K562 (cell line): ENCODE results near the gene GFOD1. TPM values are rescaled to one million over a fixed set of nuclear protein-coding genes. Genes with fewer than 3 reads are reported as not detected.

Source experiments
- BRCA1 ChIP-seq, 2 experiments: fragments of 450-650 bp in 1 of 2; sonication (generic) in 1 of 2; formaldehyde crosslinking in 1 of 2; IDR thresholded peaks; 2 replicates each; pipeline versions ENCODE4 v1.5.0 to v1.6.1; 2017 to 2020; ENCODE audit warnings: mild to moderate bottlenecking in 1 of 2, missing genetic modification reagents in 1 of 2
- CLOCK ChIP-seq: fragments of 250-450 bp; sonication (Bioruptor Pico); IDR thresholded peaks from 2 replicates; pipeline ENCODE4 v1.4.0; 2020; ENCODE audit warnings: mild to moderate bottlenecking, moderate library complexity, borderline replicate concordance
- FOXP1 ChIP-seq: sonication (generic); formaldehyde crosslinking; IDR thresholded peaks from 2 replicates; pipeline ENCODE4 v1.8.0; 2022; ENCODE audit warnings: mild to moderate bottlenecking, missing genetic modification reagents
- PHB ChIP-seq: fragments of 250-450 bp; sonication (Bioruptor Pico); IDR thresholded peaks from 2 replicates; pipeline ENCODE4 v1.5.0; 2021
- PKNOX1 ChIP-seq: fragments of 450-650 bp; IDR thresholded peaks from 2 replicates; pipeline ENCODE4 v1.6.1; 2016
- SMARCA4 ChIP-seq: fragments of 450-650 bp; IDR thresholded peaks from 2 replicates; pipeline ENCODE4 v1.6.1; 2016
- SRF ChIP-seq, 2 experiments: fragments of 250-450, 450-650 bp in 1 of 2; sonication (Bioruptor Pico) in 1 of 2; sonication (generic) in 1 of 2; formaldehyde crosslinking; IDR thresholded peaks; 2 replicates each; pipeline versions ENCODE4 v1.5.0 to v1.5.1; 2020 to 2022; ENCODE audit warnings: mild to moderate bottlenecking in 1 of 2, missing genetic modification reagents in 1 of 2
- SUPT5H ChIP-seq: fragments of 450-650 bp; IDR thresholded peaks from 2 replicates; pipeline ENCODE4 v1.6.1; 2016
- ZNF318 ChIP-seq, 2 experiments: fragments of 450-650 bp; IDR thresholded peaks; 2 replicates each; pipeline ENCODE4 v1.6.1; 2016; ENCODE audit warnings: mild to moderate bottlenecking in 2 of 2, borderline replicate concordance in 1 of 2, low read depth in 1 of 2, moderate library complexity in 1 of 2
- ZNF354B ChIP-seq: fragments of 250-450 bp; sonication (Bioruptor Pico); IDR thresholded peaks from 2 replicates; pipeline ENCODE4 v1.4.0; 2020
- ZNF395 ChIP-seq: fragments of 200-800 bp; sonication (Bioruptor generic); IDR thresholded peaks from 2 replicates; pipeline ENCODE4 v1.6.1; 2017; ENCODE audit warnings: missing genetic modification characterization, missing compliant biosample characterization
- ZNF830 ChIP-seq: fragments of 250-450 bp; sonication (Bioruptor Pico); IDR thresholded peaks from 2 replicates; pipeline ENCODE4 v1.5.0; 2021; ENCODE audit warnings: mild to moderate bottlenecking
- polyA plus RNA-seq, 8 experiments: library from polyadenylated mRNA; depleted of rRNA in 4 of 8; stranded (reverse) in 5 of 8; unstranded in 3 of 8; fragments of >200 nt; fragmentation: Nextera tagmentation in 2 of 8; fragmentation: Illumina TruSeq in 1 of 8; extraction: Ambion mirVana in 2 of 8; extraction: Trizol in 1 of 8; gene quantifications; 2 replicates each; pipeline versions ENCODE4 v1.2.1 to v1.2.3, GENCODE V29; 2011 to 2014; ENCODE audit warnings: inconsistent platforms in 1 of 8, missing spikeins in 1 of 8
- total RNA-seq, 7 experiments: library from RNA; depleted of rRNA in 6 of 7; stranded (reverse); fragments of >200 nt in 6 of 7; fragmentation: Illumina TruSeq in 2 of 7; extraction: Trizol in 2 of 7; gene quantifications; 2 replicates each; pipeline versions ENCODE4 v1.2.1 to v1.2.3, GENCODE V29; 2011 to 2021; ENCODE audit warnings: low replicate concordance in 1 of 7

GFOD1 gene
- total and polyA plus RNA-seq, 9 of the 15 experiments (the other 6 are each of a cell fraction or from before 2014, with no cell fraction given) = 3.8 to 12.0 (median 8.2) TPM

GRCh38 chr6:13355043-13355945 lies 132.1 kb downstream of the GFOD1 start (continued):
- peak; percentile 83; the same call in 1 of the 2 replicates for TF ChIP-seq ZNF395 (CRISPR knock-in tag)
- no peak for TF ChIP-seq SRF (CRISPR knock-in tag; IDR thresholded peaks at IDR 0.05)
- peak; percentile 67 for TF ChIP-seq PKNOX1
- TF ChIP-seq PHB (CRISPR knock-in tag) = no peak
- TF ChIP-seq ZNF354B (CRISPR knock-in tag) = no peak
- 0 out of 2 replicates have a peak, but pooled peaks have one; percentile 66 for TF ChIP-seq ZNF830 (CRISPR knock-in tag)
- TF ChIP-seq FOXP1 (CRISPR knock-in tag) = no peak
- TF ChIP-seq SUPT5H = no peak
- TF ChIP-seq SMARCA4 = peak; percentile 96
- no peak for TF ChIP-seq CLOCK (CRISPR knock-in tag)
- TF ChIP-seq ZNF318 (IDR thresholded peaks at IDR 0.05; ENCODE audit: borderline replicate concordance in 1 of 2, low read depth in 1 of 2) = peak in 1 of 2 experiments; percentile 79; a peak in 1 of 4 replicates
- TF ChIP-seq BRCA1 (IDR thresholded peaks at IDR 0.05) = no peak
- TF ChIP-seq BRCA1 (CRISPR knock-in tag; IDR thresholded peaks at IDR 0.05) = no peak
